ENCODE data around the gene B3GNT2. TPM values are rescaled to one million over a fixed set of nuclear protein-coding genes. Genes with fewer than 3 reads are reported as not detected.

The B3GNT2 gene
- total and polyA plus RNA-seq, 9 of the 15 experiments (the other 6 are each of a cell fraction or from before 2014, with no cell fraction given), result 6.0 to 38.9 (median 25.0) TPM

DNA sequence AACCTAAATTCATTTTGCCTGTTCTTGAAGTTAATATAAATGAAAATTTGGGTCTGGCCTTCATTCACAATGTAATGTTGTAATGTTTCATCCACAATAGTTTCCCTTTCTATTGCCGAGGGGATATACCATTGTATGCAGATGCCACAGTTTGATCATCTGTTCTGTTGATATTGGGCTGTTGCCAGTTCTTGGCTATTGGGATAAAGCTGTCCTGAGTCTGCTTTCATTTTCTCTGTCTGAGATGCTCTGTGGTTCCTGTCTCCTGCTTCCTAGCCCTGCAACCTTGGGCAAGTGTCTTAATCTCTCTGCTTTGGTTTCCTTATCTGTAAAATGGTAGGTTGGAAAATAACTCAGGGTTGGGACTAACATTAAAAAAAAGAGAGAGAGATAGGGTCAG lies 25.2 kb downstream of the B3GNT2 start:
- 0 out of 2 replicates have a peak, but pooled peaks cover 2% of the 10 kb centered on the region for H3K9me3 ChIP-seq (replicated peaks; ENCODE audit: control insufficient read depth, insufficient read depth, low read depth, low read length)
- BruUV-seq (replicated peaks), result no TSS peak
- intact Hi-C loops (cut with micrococcal nuclease), result no loop called here
- in situ Hi-C loops (cut with MboI), result no loop called here
- 60% methylated on average over 1 of the region's 1 CpG for WGBS (ENCODE audit: insufficient coverage, low coverage, missing lambda C conversion rate)
- no peak overlapping the region for H3K4me3 ChIP-seq
- H3K79me2 ChIP-seq (ENCODE audit: control insufficient read depth, insufficient read depth, low read length), result peaks cover 86% of the 10 kb centered on the region
- FAIRE-seq (no peak), DNase-seq (ENCODE audit: extremely low read depth in 1 of 4, low spot score in 3 of 4) (no peak), ATAC-seq (no peak)
- peaks cover 7 to 14% of the 10 kb centered on the region in 2 experiments; a peak in 4 of 5 replicates for H3K4me1 ChIP-seq (replicated peaks in 1 of 2; ENCODE audit: control insufficient read depth in 2 of 2, insufficient read depth in 2 of 2, low read length in 2 of 2)
- TF ChIP-seq TBL1XR1 (IDR thresholded peaks at IDR 0.05; ENCODE audit: low read length in 2 of 2) (no peak), SRF (CRISPR knock-in tag; IDR thresholded peaks at IDR 0.05) (no peak), NFIC (IDR thresholded peaks at IDR 0.05) (peak; percentile 21; the same call in 1 of the 2 replicates), HEY1 (CRISPR knock-in tag; IDR thresholded peaks at IDR 0.05; ENCODE audit: borderline replicate concordance) (no peak), MEF2D (tag; conservative IDR thresholded peaks at IDR 0.05; ENCODE audit: low read depth) (no peak), ESRRA (IDR thresholded peaks at IDR 0.05; ENCODE audit: borderline replicate concordance, low read depth) (no peak)
- no peak overlapping the region for H2AFZ ChIP-seq (ENCODE audit: low read depth, low read length)
- ChIA-PET POLR2A (interaction anchor here (0.5 to 1.1 kb wide), 3 partner anchors 12 to 234 kb away, joined by 3 read pairs; no protein-coding TSS in a partner anchor), CTCF (ENCODE audit: low intra/inter-chr PET ratio) (no interaction called here)
- no peak overlapping the region for H3K4me2 ChIP-seq (ENCODE audit: insufficient read depth, low read length)
- H4K20me1 ChIP-seq (replicated peaks; ENCODE audit: control insufficient read depth, insufficient read depth, low read length), result no peaks in the 10 kb centered on the region; the same call in 1 of the 2 replicates
- peaks cover 50% of the 10 kb centered on the region for H3K36me3 ChIP-seq (ENCODE audit: control insufficient read depth, insufficient read depth, low read length)
- no peak overlapping the region for H3K27ac ChIP-seq (ENCODE audit: extremely low read depth, low read depth, low read length)
- no peak overlapping the region for H3K9ac ChIP-seq (ENCODE audit: insufficient read depth in 1 of 2, low read depth in 2 of 2, low read length in 2 of 2)
- peaks cover 4% of the 10 kb centered on the region for H3K9me1 ChIP-seq (ENCODE audit: control insufficient read depth, insufficient read depth, low read length)
- H3K27me3 ChIP-seq (ENCODE audit: control insufficient read depth in 2 of 2, insufficient read depth in 2 of 2, low read length in 2 of 2), result no peaks in the 10 kb centered on the region

DNA sequence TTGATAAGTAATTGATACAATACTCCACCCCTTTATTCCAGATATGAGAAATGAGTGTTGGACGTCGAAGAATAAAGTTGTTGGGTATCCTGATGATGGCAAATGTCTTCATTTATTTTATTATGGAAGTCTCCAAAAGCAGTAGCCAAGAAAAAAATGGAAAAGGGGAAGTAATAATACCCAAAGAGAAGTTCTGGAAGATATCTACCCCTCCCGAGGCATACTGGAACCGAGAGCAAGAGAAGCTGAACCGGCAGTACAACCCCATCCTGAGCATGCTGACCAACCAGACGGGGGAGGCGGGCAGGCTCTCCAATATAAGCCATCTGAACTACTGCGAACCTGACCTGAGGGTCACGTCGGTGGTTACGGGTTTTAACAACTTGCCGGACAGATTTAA lies 26.3 kb downstream of the B3GNT2 start:
- peaks cover 5 to 8% of the 10 kb centered on the region in 2 experiments; a peak in 2 of 5 replicates for H3K4me1 ChIP-seq (replicated peaks in 1 of 2; ENCODE audit: control insufficient read depth in 2 of 2, insufficient read depth in 2 of 2, low read length in 2 of 2)
- no TSS peak for BruUV-seq (replicated peaks)
- ATAC-seq (no peak), FAIRE-seq (no peak), DNase-seq (ENCODE audit: extremely low read depth in 1 of 4, low spot score in 3 of 4) (no peak)
- H3K9me1 ChIP-seq (ENCODE audit: control insufficient read depth, insufficient read depth, low read length), result peaks cover 4% of the 10 kb centered on the region
- in situ Hi-C loops (cut with MboI), result no loop called here
- peaks cover 77% of the 10 kb centered on the region for H3K79me2 ChIP-seq (ENCODE audit: control insufficient read depth, insufficient read depth, low read length)
- no peak overlapping the region for H3K27ac ChIP-seq (ENCODE audit: extremely low read depth, low read depth, low read length)
- H3K9me3 ChIP-seq (replicated peaks; ENCODE audit: control insufficient read depth, insufficient read depth, low read depth, low read length), result 0 out of 2 replicates have a peak, but pooled peaks cover 2% of the 10 kb centered on the region
- H3K4me3 ChIP-seq, result no peak overlapping the region
- peaks cover 52% of the 10 kb centered on the region for H3K36me3 ChIP-seq (ENCODE audit: control insufficient read depth, insufficient read depth, low read length)
- H3K4me2 ChIP-seq (ENCODE audit: insufficient read depth, low read length), result no peak overlapping the region
- no peaks in the 10 kb centered on the region for H3K27me3 ChIP-seq (ENCODE audit: control insufficient read depth in 2 of 2, insufficient read depth in 2 of 2, low read length in 2 of 2)
- H4K20me1 ChIP-seq (replicated peaks; ENCODE audit: control insufficient read depth, insufficient read depth, low read length), result no peaks in the 10 kb centered on the region; the same call in 1 of the 2 replicates
- POLR2A ChIA-PET, result interaction anchor here (0.7 kb wide), 1 partner anchor 10 kb away, joined by 3 read pairs; no protein-coding TSS in a partner anchor
- no peak overlapping the region for H2AFZ ChIP-seq (ENCODE audit: low read depth, low read length)
- intact Hi-C loops (cut with micrococcal nuclease), result no loop called here
- no peak overlapping the region for H3K9ac ChIP-seq (ENCODE audit: insufficient read depth in 1 of 2, low read depth in 2 of 2, low read length in 2 of 2)
- CTCF ChIA-PET (ENCODE audit: low intra/inter-chr PET ratio), result no interaction called here
- WGBS (ENCODE audit: insufficient coverage, low coverage, missing lambda C conversion rate), result 90% methylated on average over 12 of the region's 12 CpGs
- TF ChIP-seq, protein P1, sequence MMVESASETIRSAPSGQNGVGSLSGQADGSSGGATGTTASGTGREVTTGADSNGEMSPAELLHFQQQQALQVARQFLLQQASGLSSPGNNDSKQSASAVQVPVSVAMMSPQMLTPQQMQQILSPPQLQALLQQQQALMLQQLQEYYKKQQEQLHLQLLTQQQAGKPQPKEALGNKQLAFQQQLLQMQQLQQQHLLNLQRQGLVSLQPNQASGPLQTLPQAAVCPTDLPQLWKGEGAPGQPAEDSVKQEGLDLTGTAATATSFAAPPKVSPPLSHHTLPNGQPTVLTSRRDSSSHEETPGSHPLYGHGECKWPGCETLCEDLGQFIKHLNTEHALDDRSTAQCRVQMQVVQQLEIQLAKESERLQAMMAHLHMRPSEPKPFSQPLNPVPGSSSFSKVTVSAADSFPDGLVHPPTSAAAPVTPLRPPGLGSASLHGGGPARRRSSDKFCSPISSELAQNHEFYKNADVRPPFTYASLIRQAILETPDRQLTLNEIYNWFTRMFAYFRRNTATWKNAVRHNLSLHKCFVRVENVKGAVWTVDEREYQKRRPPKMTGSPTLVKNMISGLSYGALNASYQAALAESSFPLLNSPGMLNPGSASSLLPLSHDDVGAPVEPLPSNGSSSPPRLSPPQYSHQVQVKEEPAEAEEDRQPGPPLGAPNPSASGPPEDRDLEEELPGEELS (CRISPR knock-in tag; IDR thresholded peaks at IDR 0.05; ENCODE audit: borderline replicate concordance), result no peak
- TF ChIP-seq NRF1 (conservative IDR thresholded peaks at IDR 0.05 in 1 of 2, IDR thresholded peaks at IDR 0.05 in 1 of 2) (no peak), ZNF785 (CRISPR knock-in tag; IDR thresholded peaks at IDR 0.05) (no peak), PHF8 (IDR thresholded peaks at IDR 0.05; ENCODE audit: borderline replicate concordance, low read length) (no peak), KLF1 (tag; IDR thresholded peaks at IDR 0.05) (no peak), ZNF12 (CRISPR knock-in tag; IDR thresholded peaks at IDR 0.05) (no peak)
- TF ChIP-seq, protein P2, sequence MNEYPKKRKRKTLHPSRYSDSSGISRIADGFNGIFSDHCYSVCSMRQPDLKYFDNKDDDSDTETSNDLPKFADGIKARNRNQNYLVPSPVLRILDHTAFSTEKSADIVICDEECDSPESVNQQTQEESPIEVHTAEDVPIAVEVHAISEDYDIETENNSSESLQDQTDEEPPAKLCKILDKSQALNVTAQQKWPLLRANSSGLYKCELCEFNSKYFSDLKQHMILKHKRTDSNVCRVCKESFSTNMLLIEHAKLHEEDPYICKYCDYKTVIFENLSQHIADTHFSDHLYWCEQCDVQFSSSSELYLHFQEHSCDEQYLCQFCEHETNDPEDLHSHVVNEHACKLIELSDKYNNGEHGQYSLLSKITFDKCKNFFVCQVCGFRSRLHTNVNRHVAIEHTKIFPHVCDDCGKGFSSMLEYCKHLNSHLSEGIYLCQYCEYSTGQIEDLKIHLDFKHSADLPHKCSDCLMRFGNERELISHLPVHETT (CRISPR knock-in tag; conservative IDR thresholded peaks at IDR 0.05 in 1 of 2, IDR thresholded peaks at IDR 0.05 in 1 of 2), result no peak

Data from K562 (cell line).